ENCODE measurements around the gene RCAN2.

Gene RCAN2

DNA sequence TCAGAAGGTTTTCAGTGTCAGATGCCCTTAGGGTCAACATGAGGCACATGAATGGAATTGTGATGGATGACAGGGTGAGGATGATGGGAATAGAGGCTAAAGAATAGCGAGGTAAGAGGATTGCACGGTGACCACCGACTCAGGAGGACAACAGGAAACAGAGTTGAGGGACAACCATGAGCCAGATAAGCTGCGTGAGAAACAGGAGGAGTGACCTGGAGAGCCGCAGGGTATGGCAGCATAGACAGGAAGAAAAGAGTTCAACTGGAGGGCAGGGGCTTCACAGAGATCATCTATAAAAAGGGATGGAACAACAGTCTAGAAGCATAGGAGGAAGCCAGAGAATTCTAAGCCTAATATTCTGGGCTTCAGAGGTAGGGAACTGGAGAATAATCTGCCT lies 235.7 kb downstream of the RCAN2 start:
- H3K27me3 Mint-ChIP-seq, result no peaks in the 10 kb centered on the region
- H3K36me3 Mint-ChIP-seq (ENCODE audit: insufficient read depth), result no peaks in the 10 kb centered on the region
- no peak overlapping the region for H3K4me3 Mint-ChIP-seq
- H3K27ac Mint-ChIP-seq (ENCODE audit: low read depth), result no peak overlapping the region
- no peaks in the 10 kb centered on the region for H3K4me1 Mint-ChIP-seq
- no peaks in the 10 kb centered on the region for H3K9me3 Mint-ChIP-seq
- DNase-seq (ENCODE audit: low spot score in 2 of 2) (no peak), ATAC-seq (replicated peaks; ENCODE audit: extremely low read depth, poor library complexity, severe bottlenecking) (no peak)

DNA sequence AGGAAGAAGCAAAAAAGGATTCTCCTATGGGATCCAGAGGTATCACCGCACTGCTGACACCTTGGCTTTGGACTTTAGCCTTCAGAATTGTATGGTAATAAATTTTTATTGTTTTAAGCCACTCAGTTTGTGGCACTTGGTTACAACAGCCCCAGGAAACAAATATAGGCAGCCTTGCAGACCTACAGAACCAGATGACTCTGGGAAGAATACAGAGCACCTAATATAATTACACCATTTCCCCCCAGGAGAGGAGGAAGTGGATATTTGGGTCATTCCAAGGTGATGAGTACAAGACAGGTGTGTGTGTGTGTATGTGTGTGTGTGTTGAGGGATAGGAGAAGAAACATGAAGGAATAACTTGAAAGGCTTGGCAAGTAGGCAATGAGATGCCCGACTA lies 236.3 kb downstream of the RCAN2 start:
- no peaks in the 10 kb centered on the region for H3K4me1 Mint-ChIP-seq
- H3K36me3 Mint-ChIP-seq (ENCODE audit: insufficient read depth), result no peaks in the 10 kb centered on the region
- H3K27me3 Mint-ChIP-seq, result no peaks in the 10 kb centered on the region
- no peak overlapping the region for H3K27ac Mint-ChIP-seq (ENCODE audit: low read depth)
- no peak overlapping the region for H3K4me3 Mint-ChIP-seq
- no peaks in the 10 kb centered on the region for H3K9me3 Mint-ChIP-seq
- ATAC-seq (replicated peaks; ENCODE audit: extremely low read depth, poor library complexity, severe bottlenecking), result no peak
- DNase-seq (ENCODE audit: low spot score in 2 of 2), result no peak

DNA sequence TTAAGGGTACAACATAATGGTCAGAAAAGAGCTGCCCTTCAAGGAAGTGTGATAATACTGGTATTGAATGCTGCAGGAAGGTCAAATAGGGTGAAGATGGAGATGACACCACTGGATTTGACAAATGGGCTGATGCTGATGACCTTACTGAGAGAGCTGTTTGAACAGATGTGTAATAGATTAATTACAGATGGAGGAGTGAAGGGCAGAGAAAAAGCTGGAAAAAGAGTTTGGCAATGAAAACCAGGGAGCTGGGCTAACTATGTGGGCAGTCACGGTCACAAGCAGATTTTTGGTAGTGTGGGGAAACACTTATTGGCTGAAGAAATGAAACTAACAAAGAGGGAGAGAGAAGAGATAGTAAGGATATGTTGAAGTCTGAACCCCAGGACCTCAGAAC lies 236.9 kb downstream of the RCAN2 start:
- Mint-ChIP-seq H3K27ac (ENCODE audit: low read depth) (no peak overlapping the region), H3K27me3 (no peaks in the 10 kb centered on the region), H3K36me3 (ENCODE audit: insufficient read depth) (no peaks in the 10 kb centered on the region), H3K4me1 (no peaks in the 10 kb centered on the region), H3K4me3 (no peak overlapping the region), H3K9me3 (no peaks in the 10 kb centered on the region)
- ATAC-seq (replicated peaks; ENCODE audit: extremely low read depth, poor library complexity, severe bottlenecking) (no peak), DNase-seq (ENCODE audit: low spot score in 2 of 2) (no peak)

DNA sequence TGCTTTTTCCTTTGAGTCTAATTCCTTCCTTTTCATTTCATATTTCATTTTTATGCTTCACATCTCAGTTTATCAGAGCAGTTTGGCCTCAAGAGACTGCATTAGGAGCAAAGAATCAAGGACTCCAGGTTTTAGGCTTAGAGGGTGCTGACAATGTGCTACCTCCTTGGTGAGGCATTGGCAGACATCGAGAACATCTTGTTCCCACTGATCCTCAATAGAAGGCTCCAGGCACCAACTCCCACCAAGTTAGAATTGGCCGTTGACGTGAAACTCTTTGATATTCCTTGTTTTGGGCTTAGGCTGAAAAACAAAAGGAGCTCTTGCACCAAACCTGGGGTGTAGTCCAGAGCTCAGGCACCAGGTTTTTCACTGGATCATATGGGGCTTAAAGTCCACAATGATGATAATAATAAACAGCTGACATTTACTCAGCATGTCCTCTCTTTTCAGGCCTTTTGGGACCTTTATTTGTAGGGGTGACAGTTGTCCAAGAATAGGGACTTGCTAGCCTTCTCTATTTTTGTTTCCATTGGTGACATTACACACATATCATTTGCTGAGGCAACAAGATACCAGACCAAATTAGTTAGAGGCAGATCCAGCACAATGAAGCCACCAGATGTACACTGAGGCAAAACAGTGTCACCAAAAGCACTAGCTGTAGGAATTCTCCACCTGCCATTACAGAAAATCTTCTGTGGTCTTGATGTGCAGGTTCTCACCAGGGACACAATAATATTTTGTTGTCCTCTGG lies 239.5 kb downstream of the RCAN2 start:
- H3K4me3 Mint-ChIP-seq, result no peak overlapping the region
- no peaks in the 10 kb centered on the region for H3K36me3 Mint-ChIP-seq (ENCODE audit: insufficient read depth)
- DNase-seq (ENCODE audit: low spot score in 2 of 2) (no peak), ATAC-seq (replicated peaks; ENCODE audit: extremely low read depth, poor library complexity, severe bottlenecking) (no peak)
- H3K27ac Mint-ChIP-seq (ENCODE audit: low read depth), result no peak overlapping the region
- H3K27me3 Mint-ChIP-seq, result no peaks in the 10 kb centered on the region
- H3K9me3 Mint-ChIP-seq, result no peaks in the 10 kb centered on the region
- H3K4me1 Mint-ChIP-seq, result no peaks in the 10 kb centered on the region

DNA sequence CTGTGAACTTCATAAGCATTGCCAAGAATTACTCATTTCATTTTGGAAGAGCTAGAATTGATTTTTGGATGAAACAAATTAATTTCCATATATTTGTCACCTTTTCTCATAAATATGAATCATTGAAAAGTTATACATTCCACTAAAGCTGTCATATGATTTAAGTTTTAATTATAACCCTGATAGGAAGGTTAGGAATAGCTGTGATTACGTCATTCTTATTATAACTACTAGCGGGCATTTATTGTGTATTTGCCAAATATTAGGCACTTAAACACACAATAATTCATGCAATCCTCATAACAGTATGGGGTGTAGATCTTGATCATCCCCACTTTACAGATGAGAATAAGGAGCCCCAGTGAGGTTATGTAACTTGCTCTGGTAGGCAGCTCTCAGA lies 243.1 kb downstream of the RCAN2 start:
- no peaks in the 10 kb centered on the region for H3K9me3 Mint-ChIP-seq
- no peaks in the 10 kb centered on the region for H3K27me3 Mint-ChIP-seq
- H3K27ac Mint-ChIP-seq (ENCODE audit: low read depth), result no peak overlapping the region
- DNase-seq (ENCODE audit: low spot score in 2 of 2), result no peak
- H3K4me1 Mint-ChIP-seq, result no peaks in the 10 kb centered on the region
- no peak for ATAC-seq (replicated peaks; ENCODE audit: extremely low read depth, poor library complexity, severe bottlenecking)
- H3K36me3 Mint-ChIP-seq (ENCODE audit: insufficient read depth), result peaks cover 4% of the 10 kb centered on the region
- H3K4me3 Mint-ChIP-seq, result no peak overlapping the region

DNA sequence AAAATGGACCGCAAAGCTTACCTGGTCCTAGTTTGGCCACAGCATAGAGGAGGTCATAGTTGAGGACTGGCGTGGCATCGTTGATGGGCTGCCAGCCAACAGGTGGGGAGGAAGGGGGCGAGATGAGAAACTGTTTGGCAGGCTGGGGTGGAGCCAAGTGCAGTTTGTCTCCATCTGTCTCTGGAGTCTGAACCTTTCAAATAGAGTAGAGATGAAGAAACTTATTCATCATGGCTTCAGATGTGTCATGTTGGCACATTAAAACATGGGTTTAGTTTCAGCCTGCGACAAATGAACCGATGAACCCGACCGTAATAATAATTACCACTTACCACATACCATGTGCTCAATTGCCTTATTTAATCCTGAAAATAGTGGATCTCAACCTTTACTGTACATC lies 244.5 kb downstream of the RCAN2 start:
- ATAC-seq (replicated peaks; ENCODE audit: extremely low read depth, poor library complexity, severe bottlenecking) (no peak), DNase-seq (ENCODE audit: low spot score in 2 of 2) (no peak)
- Mint-ChIP-seq H3K9me3 (no peaks in the 10 kb centered on the region), H3K36me3 (ENCODE audit: insufficient read depth) (peaks cover 4% of the 10 kb centered on the region), H3K27me3 (no peaks in the 10 kb centered on the region), H3K27ac (ENCODE audit: low read depth) (no peak overlapping the region), H3K4me1 (no peaks in the 10 kb centered on the region), H3K4me3 (no peak overlapping the region)

DNA sequence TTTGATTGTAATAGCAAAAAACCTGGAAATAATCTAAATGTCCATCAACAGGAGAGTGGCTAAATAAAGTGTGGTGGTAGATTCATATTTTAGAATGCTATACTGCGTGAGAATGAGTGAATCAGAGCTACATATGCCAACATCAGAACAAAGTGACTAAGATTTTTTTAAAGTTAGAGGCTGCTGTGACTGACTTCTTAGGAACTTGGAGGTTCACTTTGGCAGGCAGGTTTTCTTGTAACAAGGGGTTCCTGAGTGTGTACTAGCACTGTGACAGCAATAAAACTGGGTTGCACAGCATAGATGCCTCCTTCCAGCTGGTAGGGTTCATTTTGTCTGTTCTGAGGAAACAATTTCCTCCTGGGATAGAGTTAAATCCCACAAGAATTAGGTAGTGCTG lies 245.2 kb downstream of the RCAN2 start:
- H3K36me3 Mint-ChIP-seq (ENCODE audit: insufficient read depth), result peaks cover 4% of the 10 kb centered on the region
- H3K9me3 Mint-ChIP-seq, result no peaks in the 10 kb centered on the region
- DNase-seq (ENCODE audit: low spot score in 2 of 2) (no peak), ATAC-seq (replicated peaks; ENCODE audit: extremely low read depth, poor library complexity, severe bottlenecking) (no peak)
- no peak overlapping the region for H3K4me3 Mint-ChIP-seq
- H3K4me1 Mint-ChIP-seq, result no peaks in the 10 kb centered on the region
- H3K27me3 Mint-ChIP-seq, result no peaks in the 10 kb centered on the region
- H3K27ac Mint-ChIP-seq (ENCODE audit: low read depth), result no peak overlapping the region

DNA sequence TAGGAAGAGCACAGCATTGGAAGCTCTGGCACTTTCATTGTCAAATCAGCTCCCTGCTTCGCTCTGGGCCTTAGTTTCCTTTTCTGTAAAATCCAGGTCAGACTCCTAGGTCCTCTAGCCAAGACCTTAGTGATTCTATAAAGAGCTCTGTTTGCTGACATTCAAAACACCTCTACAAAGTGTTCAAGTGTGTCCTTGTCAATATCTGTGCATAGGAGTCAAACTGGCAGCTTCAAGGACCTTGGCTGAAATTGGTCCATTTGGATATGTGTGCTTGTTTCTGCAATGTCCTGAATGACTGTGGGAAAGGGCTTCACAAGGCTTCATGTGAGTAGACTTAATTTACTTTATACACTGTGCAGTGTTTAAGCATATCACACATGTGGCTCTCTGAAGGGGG lies 246.6 kb downstream of the RCAN2 start:
- Mint-ChIP-seq H3K4me3 (no peak overlapping the region), H3K27me3 (no peaks in the 10 kb centered on the region), H3K27ac (ENCODE audit: low read depth) (no peak overlapping the region), H3K36me3 (ENCODE audit: insufficient read depth) (peaks cover 4% of the 10 kb centered on the region), H3K9me3 (no peaks in the 10 kb centered on the region), H3K4me1 (no peaks in the 10 kb centered on the region)
- ATAC-seq (replicated peaks; ENCODE audit: extremely low read depth, poor library complexity, severe bottlenecking), result no peak
- DNase-seq (ENCODE audit: low spot score in 2 of 2), result no peak

DNA sequence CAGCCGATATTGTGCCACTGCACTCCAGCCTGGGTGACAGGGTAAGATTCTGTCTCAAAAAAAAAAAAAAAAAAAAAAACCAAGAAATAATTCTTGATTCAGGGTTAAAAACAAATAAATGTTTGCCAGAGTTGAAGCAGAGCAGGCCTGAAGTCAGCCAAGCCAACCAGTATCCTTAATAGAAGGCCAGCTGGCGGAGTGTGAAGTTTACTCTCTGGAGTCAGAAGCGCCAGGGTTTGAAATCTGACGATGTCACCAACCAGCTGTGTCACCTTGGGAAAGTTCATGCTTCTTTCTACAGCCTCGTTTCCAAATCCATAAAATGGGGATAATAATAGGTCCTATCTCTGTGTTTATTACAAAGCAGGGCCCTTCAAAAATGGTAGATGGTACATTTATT lies 247.5 kb downstream of the RCAN2 start:
- peaks cover 4% of the 10 kb centered on the region for H3K36me3 Mint-ChIP-seq (ENCODE audit: insufficient read depth)
- peaks cover 6% of the 10 kb centered on the region for H3K27me3 Mint-ChIP-seq
- DNase-seq (ENCODE audit: low spot score in 2 of 2) (no peak), ATAC-seq (replicated peaks; ENCODE audit: extremely low read depth, poor library complexity, severe bottlenecking) (no peak)
- H3K27ac Mint-ChIP-seq (ENCODE audit: low read depth), result no peak overlapping the region
- H3K4me1 Mint-ChIP-seq, result no peaks in the 10 kb centered on the region
- H3K9me3 Mint-ChIP-seq, result no peaks in the 10 kb centered on the region
- no peak overlapping the region for H3K4me3 Mint-ChIP-seq

DNA sequence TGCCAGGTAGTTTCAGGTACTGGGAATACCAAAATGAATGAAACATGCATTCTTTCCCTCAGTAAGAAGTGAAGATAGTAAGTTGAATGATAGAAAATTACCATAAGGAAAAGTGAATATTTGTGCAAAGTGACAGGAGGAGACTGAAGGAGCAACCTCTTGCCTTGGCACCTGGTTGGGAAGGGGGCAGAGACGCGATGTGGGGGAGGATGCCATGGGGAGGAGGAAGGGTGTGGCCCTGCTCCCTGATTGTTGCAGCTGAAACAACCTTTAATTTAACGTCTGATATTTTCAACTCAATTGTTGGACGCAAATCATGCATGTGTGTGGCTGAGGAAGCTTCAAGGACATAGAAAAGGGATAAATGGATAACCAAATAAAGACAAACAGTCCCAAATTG lies 248.3 kb downstream of the RCAN2 start:
- Mint-ChIP-seq H3K36me3 (ENCODE audit: insufficient read depth) (peaks cover 4% of the 10 kb centered on the region), H3K4me1 (no peaks in the 10 kb centered on the region), H3K27ac (ENCODE audit: low read depth) (no peak overlapping the region), H3K27me3 (peaks cover 6% of the 10 kb centered on the region), H3K9me3 (no peaks in the 10 kb centered on the region), H3K4me3 (no peak overlapping the region)
- DNase-seq (ENCODE audit: low spot score in 2 of 2) (no peak), ATAC-seq (replicated peaks; ENCODE audit: extremely low read depth, poor library complexity, severe bottlenecking) (no peak)

DNA sequence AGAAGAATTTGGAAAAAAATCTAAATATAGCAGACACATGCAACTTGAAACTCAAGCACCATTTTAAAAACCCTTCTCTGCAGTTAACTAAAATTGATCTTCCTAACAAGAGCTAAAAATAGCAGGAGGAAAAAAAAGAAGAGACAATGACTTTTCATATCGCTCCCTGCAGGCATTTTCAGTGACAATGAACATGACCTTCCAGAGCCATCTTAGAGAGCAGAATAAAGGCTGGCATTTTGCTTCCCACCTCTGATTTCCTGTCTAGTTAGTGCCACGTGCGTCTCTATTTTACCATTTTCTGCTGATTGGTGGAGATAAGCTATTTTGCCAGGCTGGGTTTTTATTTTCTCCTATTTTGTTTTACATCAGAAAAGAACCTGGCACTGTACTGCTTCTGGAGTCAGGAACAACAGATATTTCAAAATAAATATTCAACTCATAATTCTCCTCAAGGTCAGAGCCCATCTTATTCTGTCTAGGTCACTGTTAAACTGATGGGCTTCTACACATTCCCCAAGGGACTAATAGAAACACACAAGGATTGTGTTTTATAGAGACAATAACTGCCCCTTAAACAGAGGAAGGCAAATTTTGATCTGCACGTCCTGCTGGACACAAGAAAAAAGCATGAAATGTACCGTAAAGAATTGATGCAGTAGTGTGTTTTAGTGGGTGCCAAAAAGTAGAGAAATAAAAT lies 250.2 kb downstream of the RCAN2 start:
- Mint-ChIP-seq H3K4me1 (no peaks in the 10 kb centered on the region), H3K27me3 (peaks cover 6% of the 10 kb centered on the region), H3K4me3 (no peak overlapping the region), H3K27ac (ENCODE audit: low read depth) (no peak overlapping the region), H3K36me3 (ENCODE audit: insufficient read depth) (peaks cover 4% of the 10 kb centered on the region), H3K9me3 (no peaks in the 10 kb centered on the region)
- ATAC-seq (replicated peaks; ENCODE audit: extremely low read depth, poor library complexity, severe bottlenecking), result no peak
- no peak for DNase-seq (ENCODE audit: low spot score in 2 of 2)

DNA sequence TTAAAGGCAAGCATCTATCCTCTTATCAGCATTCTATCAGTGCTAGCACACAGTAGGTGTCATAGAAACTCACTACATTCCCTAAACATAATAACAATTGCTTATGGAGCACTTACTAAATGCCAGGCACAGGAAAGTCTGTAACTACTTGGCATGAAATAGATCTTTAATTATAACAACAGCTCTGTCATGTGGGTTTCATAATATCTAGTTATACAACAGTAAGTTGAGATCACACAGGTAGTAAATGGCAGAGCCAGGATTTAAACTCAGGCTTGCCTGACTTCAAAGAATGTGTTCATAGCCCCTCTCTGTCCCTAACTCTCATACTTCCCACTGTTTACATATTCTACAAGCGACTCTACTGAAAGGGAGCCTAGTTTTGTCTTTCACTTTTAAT lies 254.5 kb downstream of the RCAN2 start:
- H3K4me1 Mint-ChIP-seq, result no peaks in the 10 kb centered on the region
- ATAC-seq (replicated peaks; ENCODE audit: extremely low read depth, poor library complexity, severe bottlenecking) (no peak), DNase-seq (ENCODE audit: low spot score in 2 of 2) (no peak)
- no peak overlapping the region for H3K27ac Mint-ChIP-seq (ENCODE audit: low read depth)
- H3K27me3 Mint-ChIP-seq, result peaks cover 6% of the 10 kb centered on the region
- no peak overlapping the region for H3K4me3 Mint-ChIP-seq
- H3K36me3 Mint-ChIP-seq (ENCODE audit: insufficient read depth), result no peaks in the 10 kb centered on the region
- H3K9me3 Mint-ChIP-seq, result no peaks in the 10 kb centered on the region

DNA sequence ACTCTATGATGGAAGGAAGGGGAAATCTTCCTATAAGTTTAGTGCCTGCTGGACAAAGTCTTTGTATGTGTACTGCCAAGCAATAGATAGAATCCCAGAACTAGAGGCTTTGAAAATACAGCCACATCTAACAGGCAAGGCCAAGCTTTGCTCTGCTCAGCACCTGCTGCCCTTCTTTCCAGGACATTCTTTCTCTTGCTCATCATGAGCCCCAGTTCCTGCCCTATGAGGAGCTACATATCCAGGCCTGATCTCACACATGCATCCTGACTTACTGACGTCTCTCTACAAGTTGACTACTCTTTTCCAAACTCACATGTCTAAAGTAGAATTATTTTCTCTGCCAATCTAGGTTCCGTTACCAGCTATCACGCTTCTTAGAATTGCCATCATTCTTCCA lies 256.0 kb downstream of the RCAN2 start:
- ATAC-seq (replicated peaks; ENCODE audit: extremely low read depth, poor library complexity, severe bottlenecking) (no peak), DNase-seq (ENCODE audit: low spot score in 2 of 2) (no peak)
- Mint-ChIP-seq H3K9me3 (no peaks in the 10 kb centered on the region), H3K27me3 (peaks cover 6% of the 10 kb centered on the region), H3K27ac (ENCODE audit: low read depth) (no peak overlapping the region), H3K36me3 (ENCODE audit: insufficient read depth) (no peaks in the 10 kb centered on the region), H3K4me1 (no peaks in the 10 kb centered on the region), H3K4me3 (no peak overlapping the region)
